Measurements from ENCODE around the gene NCAM2. TPM values are rescaled to one million over a fixed set of nuclear protein-coding genes. Genes with fewer than 3 reads are reported as not detected.

The NCAM2 gene
- total and polyA plus RNA-seq, 8 donors: 0.06 to 11.0 (median 0.58) TPM; not detected in 1

GRCh38 chr21:21122680-21123079 lies 124.5 kb downstream of the NCAM2 start:
- 65 to 85% (median 80%) methylated on average over 3 of the region's 3 CpGs for WGBS, 5 donors
- intact Hi-C loops (cut with DNase I; ENCODE audit: low total_unique reads): no loop called here

GRCh38 chr21:21132390-21132789 lies 134.2 kb downstream of the NCAM2 start:
- Histone ChIP-seq H3K4me3 (no peak overlapping the region), H3K9me3 (peaks cover 0 to 5% (median 0%) of the 10 kb centered on the region in 4 donors), H3K27me3 (no peaks in the 10 kb centered on the region), H3K27ac (no peak overlapping the region), H3K36me3 (no peaks in the 10 kb centered on the region), H3K4me1 (no peaks in the 10 kb centered on the region)
- no peak for TF ChIP-seq EP300 (IDR thresholded peaks at IDR 0.05)
- TF ChIP-seq CTCF (IDR thresholded peaks at IDR 0.05): no peak
- no peak for TF ChIP-seq POLR2AphosphoS5 (IDR thresholded peaks at IDR 0.05)
- no peak for TF ChIP-seq POLR2A (IDR thresholded peaks at IDR 0.05)
- DNase-seq: no peak
- intact Hi-C loops (cut with DNase I; ENCODE audit: low total_unique reads): no loop called here

More at GRCh38 chr21:21122680-21123079, 124.5 kb downstream of the NCAM2 start:
- Histone ChIP-seq H3K4me3 (no peak overlapping the region), H3K9me3 (peaks cover 0 to 4% (median 0%) of the 10 kb centered on the region in 4 donors), H3K27ac (no peak overlapping the region), H3K4me1 (no peaks in the 10 kb centered on the region), H3K27me3 (no peaks in the 10 kb centered on the region), H3K36me3 (no peaks in the 10 kb centered on the region)
- DNase-seq: no peak
- TF ChIP-seq EP300 (IDR thresholded peaks at IDR 0.05) (no peak), POLR2A (IDR thresholded peaks at IDR 0.05) (no peak), POLR2AphosphoS5 (IDR thresholded peaks at IDR 0.05) (no peak), CTCF (IDR thresholded peaks at IDR 0.05) (no peak)

GRCh38 chr21:21137986-21138385 lies 139.8 kb downstream of the NCAM2 start:
- DNase-seq: no peak
- intact Hi-C loops (cut with DNase I; ENCODE audit: low total_unique reads): no loop called here
- no peak overlapping the region for H3K4me3 ChIP-seq
- H3K4me1 ChIP-seq: no peaks in the 10 kb centered on the region
- no peaks in the 10 kb centered on the region for H3K36me3 ChIP-seq
- WGBS, 5 donors: 7 to 17% (median 14%) methylated on average over 2 of the region's 2 CpGs
- H3K27ac ChIP-seq: no peak overlapping the region
- no peaks in the 10 kb centered on the region for H3K9me3 ChIP-seq
- no peaks in the 10 kb centered on the region for H3K27me3 ChIP-seq
- no peak for TF ChIP-seq CTCF (IDR thresholded peaks at IDR 0.05)
- no peak for TF ChIP-seq POLR2AphosphoS5 (IDR thresholded peaks at IDR 0.05)
- no peak for TF ChIP-seq EP300 (IDR thresholded peaks at IDR 0.05)
- no peak for TF ChIP-seq POLR2A (IDR thresholded peaks at IDR 0.05)

- Histone ChIP-seq H3K27ac (no peak overlapping the region), H3K4me3 (no peak overlapping the region), H3K36me3 (no peaks in the 10 kb centered on the region), H3K27me3 (no peaks in the 10 kb centered on the region), H3K4me1 (no peaks in the 10 kb centered on the region), H3K9me3 (no peaks in the 10 kb centered on the region)
- intact Hi-C loops (cut with DNase I; ENCODE audit: low total_unique reads): no loop called here
- 92 to 96% (median 95%) methylated on average over 25 of the region's 25 CpGs for WGBS, 5 donors
- TF ChIP-seq POLR2AphosphoS5 (IDR thresholded peaks at IDR 0.05) (no peak), EP300 (IDR thresholded peaks at IDR 0.05) (no peak), POLR2A (IDR thresholded peaks at IDR 0.05) (no peak), CTCF (IDR thresholded peaks at IDR 0.05) (no peak)
- DNase-seq: no peak
Observed at GRCh38 chr21:21146587-21147373, 148.6 kb downstream of the NCAM2 start.
